NOMO-1 treated with DMSO at 0.1 percent for 48 hours (cell line): ENCODE data around the gene TECR.
A peak's percentile ranks its signal among the peaks of the same experiment; 100 is the strongest.
"Not testable (repeated sequence)": the region's sequence is repeated elsewhere in the genome, so short reads cannot be mapped to it uniquely, and the experiment has no call there.

Experiments
- DNase-seq: peaks from one replicate; lab custom pipeline; 2025; ENCODE audit not compliant: unreplicated experiment; lab: John Stamatoyannopoulos, UW

Gene TECR

DNA sequence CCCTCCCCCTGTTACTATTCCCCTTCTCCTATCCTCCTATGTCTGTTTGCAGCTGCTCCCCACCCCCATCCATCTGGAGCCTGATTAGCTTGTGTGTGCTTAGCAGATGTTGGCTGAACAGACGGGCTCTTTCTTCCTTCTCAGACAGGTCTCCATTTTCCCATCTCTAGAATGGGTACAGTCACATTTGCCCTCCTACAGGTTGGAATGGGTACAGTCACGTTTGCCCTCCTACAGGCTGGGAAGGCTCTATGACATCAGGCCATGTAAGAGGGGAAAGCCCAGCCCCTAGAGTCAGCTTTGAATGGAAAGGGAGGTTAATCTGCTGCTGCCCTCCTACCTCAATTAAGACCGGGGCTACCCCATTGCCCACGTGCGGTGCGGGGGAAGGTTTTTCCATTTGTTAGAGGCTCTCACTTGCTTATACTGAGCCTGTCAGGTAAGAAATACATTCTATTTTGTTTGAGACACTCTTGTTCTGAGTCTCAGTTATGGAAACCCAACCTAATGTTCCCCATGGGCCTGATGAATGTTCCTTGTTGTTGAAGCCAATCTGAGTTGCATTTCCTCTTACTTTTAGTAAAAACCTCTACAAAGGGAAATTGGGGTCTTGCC is 51.3 kb downstream of the TECR start:
- DNase-seq = no peak

DNA sequence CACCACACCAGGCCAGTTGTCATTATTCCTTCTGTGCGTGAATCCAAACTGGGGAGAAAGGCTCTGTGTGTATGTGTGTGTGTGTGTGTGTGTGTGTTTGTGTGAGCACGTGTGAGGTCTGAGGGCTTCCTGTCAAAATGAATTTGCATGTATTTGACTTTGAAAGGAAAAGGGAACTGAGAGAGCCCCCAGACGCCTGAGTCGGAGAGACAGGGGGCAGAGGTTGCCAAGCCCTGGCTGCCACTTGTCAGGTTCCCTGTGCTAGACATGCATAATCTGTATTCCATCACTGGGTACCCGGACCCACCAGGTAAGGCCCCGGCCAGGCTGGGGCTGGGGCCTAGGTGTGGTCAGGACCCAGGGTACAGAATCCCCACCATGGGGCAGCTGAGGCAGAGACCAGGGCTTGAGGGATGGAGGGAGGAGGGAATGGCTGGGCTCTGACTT is 53.5 kb downstream of the TECR start, which contains the start of gene CLEC17A:
CLEC17A (plus strand) TSS at position 191 of the 447 bp plus-strand sequence; CDS start at position 268, 77 bp downstream.
- peak; percentile 72 for DNase-seq

DNA sequence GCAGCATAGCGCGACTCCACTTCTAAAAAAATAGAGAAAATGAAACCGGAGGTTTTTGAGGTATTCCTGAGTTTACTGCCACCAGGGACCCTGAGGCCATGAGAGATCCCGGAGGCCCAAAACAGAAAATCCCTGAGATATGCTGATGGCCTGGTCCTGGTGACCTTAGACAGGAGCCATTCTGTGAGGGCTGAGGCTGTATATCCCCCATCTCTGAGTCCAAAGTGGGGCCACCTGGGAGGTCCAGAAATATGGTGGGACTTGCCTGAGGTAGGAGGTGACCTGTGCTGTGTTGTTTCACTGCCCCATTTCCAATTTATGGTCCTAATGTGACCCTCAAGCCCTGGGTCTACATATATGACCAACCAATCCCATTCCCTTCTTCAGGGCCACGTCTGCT is 55.0 kb downstream of the TECR start:
- DNase-seq = not testable (repeated sequence)

DNA sequence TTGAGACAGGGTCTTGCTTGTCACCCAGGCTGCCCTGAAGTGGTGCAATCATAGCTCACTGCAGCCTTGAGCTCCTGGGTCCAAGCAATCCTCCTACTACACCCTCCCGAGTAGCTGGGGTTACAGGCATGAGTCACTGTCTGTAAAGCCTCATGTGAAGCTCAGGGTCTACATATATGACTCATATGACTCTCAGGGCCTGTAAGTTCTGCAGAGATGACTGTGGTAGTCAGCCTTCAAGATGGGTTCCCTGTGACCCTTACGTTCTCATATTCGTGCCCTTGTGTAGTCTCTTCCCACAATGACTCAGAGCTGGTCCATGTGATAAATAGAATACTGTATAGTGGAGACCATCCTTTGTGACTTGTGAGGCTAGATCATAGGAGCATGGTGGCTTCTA is 55.8 kb downstream of the TECR start:
- peak; percentile 30 for DNase-seq

DNA sequence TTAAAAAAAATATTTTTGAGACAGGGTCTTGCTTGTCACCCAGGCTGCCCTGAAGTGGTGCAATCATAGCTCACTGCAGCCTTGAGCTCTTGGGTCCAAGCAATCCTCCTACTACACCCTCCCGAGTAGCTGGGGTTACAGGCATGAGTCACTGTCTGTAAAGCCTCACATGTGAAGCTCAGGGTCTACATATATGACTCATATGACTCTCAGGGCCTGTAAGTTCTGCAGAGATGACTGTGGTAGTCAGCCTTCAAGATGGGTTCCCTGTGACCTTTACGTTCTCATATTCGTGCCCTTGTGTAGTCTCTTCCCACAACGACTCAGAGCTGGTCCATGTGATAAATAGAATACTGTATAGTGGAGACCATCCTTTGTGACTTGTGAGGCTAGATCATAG is 60.0 kb downstream of the TECR start:
- DNase-seq = not testable (repeated sequence)

DNA sequence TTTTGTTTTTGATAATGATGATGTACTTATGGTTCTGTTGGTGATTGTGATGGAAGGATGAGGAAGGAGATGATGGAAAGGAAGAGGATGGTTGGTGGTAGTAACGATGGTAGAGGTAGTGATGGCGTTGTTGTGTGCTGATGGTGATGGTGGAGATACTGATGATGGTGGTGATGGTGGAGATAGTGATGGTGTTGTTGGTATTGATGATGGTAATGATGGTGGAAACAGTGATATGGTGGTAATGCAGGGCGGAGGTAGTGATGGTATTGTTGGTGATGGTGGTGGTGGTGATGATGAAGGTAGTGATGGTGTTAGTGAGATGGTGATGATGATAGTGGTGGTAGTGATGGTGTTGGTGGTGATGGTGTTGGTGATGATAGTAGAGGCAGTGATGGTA is 66.2 kb downstream of the TECR start:
- no peak for DNase-seq

GRCh38 chr19:14599548-14600147 is 70.3 kb downstream of the TECR start:
- no peak for DNase-seq

DNA sequence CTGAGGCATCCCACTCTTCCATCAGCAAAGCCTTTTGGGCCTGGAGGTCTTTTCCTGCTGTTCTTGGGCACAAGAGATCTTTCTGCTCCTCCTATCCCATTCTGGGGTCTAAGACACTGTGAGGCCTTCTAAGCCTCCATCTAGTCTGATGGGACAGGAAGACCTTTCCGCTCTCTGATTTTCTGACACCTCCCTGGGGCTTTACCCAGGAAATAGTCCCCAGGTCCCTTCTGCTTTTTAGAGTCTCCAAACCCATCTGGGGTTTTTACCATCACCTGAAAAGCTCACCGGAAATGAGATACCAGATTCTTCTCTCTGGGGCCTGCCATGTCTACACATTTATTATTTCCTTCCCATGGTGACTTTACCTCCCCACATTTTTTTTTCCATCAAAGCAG is 74.6 kb downstream of the TECR start:
- no peak for DNase-seq

DNA sequence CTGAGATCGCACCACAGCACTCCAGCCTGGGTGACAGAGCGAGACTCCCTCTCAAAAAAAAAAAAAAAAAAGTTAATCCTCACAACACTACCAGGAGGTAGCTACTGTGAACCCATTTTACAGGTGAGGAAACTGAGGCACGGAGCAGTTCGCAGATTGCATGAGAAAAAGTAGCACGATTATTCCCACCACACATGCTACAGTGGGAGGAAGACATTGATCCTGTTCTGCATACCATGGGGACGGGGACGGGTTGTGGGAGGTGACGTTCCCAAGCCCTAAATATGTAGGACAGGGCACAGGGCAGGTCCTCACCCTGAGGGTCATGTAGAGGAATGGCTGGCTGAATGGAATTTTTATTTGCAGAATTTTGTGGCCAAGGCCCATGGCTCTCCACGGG is 77.2 kb downstream of the TECR start:
- no peak for DNase-seq

- peak; percentile 59 for DNase-seq
Measured at GRCh38 chr19:14611051-14611450, 81.7 kb downstream of the TECR start.

DNA sequence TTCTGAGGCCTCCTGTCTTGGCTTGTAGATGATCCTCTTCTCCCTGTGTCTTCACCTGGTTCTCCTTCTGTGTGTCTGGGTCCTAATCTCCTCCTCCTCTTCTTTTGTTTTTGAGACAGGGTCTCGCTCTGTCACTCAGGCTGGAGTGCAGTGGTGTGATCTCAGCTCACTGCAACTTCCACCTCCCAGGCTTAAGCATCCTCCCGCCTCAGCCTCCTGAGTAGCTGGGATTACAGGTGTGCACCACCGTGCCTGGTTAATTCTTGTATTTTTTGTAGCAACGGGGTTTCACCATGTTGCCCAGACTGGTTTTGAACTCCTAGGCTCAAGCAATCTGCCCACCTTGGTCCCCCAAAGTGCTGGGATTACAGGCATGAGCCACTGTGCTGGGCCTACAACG is 82.8 kb downstream of the TECR start:
- DNase-seq = not testable (repeated sequence)

DNA sequence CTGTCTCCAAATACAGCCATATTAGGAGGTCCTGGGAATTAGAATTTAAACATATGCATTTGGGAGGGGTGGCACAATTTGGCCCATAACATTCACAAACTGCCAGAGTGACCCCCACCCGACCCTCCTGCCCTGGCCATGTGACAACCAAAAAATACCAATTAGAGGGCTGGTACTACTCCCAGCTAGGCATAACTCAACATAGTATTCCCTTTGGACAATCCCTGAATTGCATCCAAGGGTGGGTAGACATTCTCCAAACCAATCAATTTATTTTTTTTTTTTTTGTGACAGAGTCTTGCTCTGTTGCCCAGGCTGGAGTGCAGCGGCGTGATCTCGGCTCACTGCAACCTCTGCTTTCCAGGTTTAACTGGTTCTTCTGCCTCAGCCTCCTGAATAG is 83.3 kb downstream of the TECR start:
- no peak for DNase-seq

GRCh38 chr19:14613399-14614098 is 84.2 kb downstream of the TECR start:
- peak; percentile 38 for DNase-seq

- DNase-seq = peak; percentile 95
Measured at GRCh38 chr19:14614099-14614412, 84.7 kb downstream of the TECR start.
